CD8-positive, alpha-beta memory T cell (primary cell): Measurements from ENCODE around the gene SH3BGRL2. TPM values are rescaled to one million over a fixed set of nuclear protein-coding genes. Genes with fewer than 3 reads are reported as not detected.
"Not testable (repeated sequence)": the region's sequence is repeated elsewhere in the genome, so short reads cannot be mapped to it uniquely, and the experiment has no call there.

Experiments
- CTCF ChIA-PET: fragments of 350-600 bp; sonication (Branson Sonifier 250); formaldehyde crosslinking; loops from one replicate; lab custom pipeline; 2021; ENCODE audit warnings: antibody characterized with exemption; lab: Charles Lee
- POLR2A ChIA-PET: fragments of 350-600 bp; sonication (Branson Sonifier 250); formaldehyde crosslinking; loops from one replicate; lab custom pipeline; 2021; ENCODE audit warnings: antibody characterized with exemption; lab: Charles Lee
- DNase-seq, 5 donors: peaks; one replicate each; pipeline versions ENCODE4 v3.0.0 to v3.0.0-alpha.2; 2020 to 2022; ENCODE audit warnings: mixed read lengths in 1 of 5
- H3K27ac ChIP-seq: one replicate; pipeline ENCODE4 v1.7.0; 2013; ENCODE audit warnings: low read depth, mild to moderate bottlenecking, low read length, moderate library complexity
- H3K27me3 ChIP-seq: 2 replicates; pipeline ENCODE4 v1.7.0; 2013; ENCODE audit warnings: low read length, mild to moderate bottlenecking; ENCODE audit not compliant: insufficient read depth, poor library complexity, severe bottlenecking
- H3K36me3 ChIP-seq: 2 replicates; pipeline ENCODE4 v1.7.0; 2013; ENCODE audit warnings: mild to moderate bottlenecking, low read length, moderate library complexity; ENCODE audit not compliant: insufficient read depth
- H3K4me1 ChIP-seq: 2 replicates; pipeline ENCODE4 v1.7.0; 2013; ENCODE audit warnings: mild to moderate bottlenecking, low read length, moderate library complexity; ENCODE audit not compliant: insufficient read depth
- H3K4me3 ChIP-seq: 2 replicates; pipeline ENCODE4 v1.7.0; 2013; ENCODE audit warnings: mild to moderate bottlenecking, low read length
- H3K9me3 ChIP-seq: 2 replicates; pipeline ENCODE4 v1.7.0; 2013; ENCODE audit warnings: mild to moderate bottlenecking, low read length
- H3K27ac Mint-ChIP-seq, 8 donors: one replicate each; pipeline ENCODE4 v1.8.0; 2020 to 2021; ENCODE audit warnings: mixed read lengths in 8 of 8, mild to moderate bottlenecking in 6 of 8, inconsistent platforms in 3 of 8, moderate library complexity in 3 of 8
- H3K27me3 Mint-ChIP-seq, 2 donors: one replicate each; pipeline ENCODE4 v1.8.0; 2020 to 2021; ENCODE audit warnings: mixed read lengths in 2 of 2, mild to moderate bottlenecking in 1 of 2, moderate library complexity in 1 of 2
- H3K36me3 Mint-ChIP-seq, 3 donors: one replicate each; pipeline ENCODE4 v1.8.0; 2020 to 2021; ENCODE audit warnings: mixed read lengths in 3 of 3, inconsistent platforms in 1 of 3, mild to moderate bottlenecking in 1 of 3
- H3K4me1 Mint-ChIP-seq, 3 donors: one replicate each; pipeline ENCODE4 v1.8.0; 2020 to 2021; ENCODE audit warnings: mixed read lengths in 3 of 3, inconsistent platforms in 1 of 3, mild to moderate bottlenecking in 1 of 3
- H3K4me3 Mint-ChIP-seq, 7 donors: one replicate each; pipeline ENCODE4 v1.8.0; 2020 to 2021; ENCODE audit warnings: mixed read lengths in 7 of 7, mild to moderate bottlenecking in 6 of 7, moderate library complexity in 4 of 7, inconsistent platforms in 2 of 7
- H3K9me3 Mint-ChIP-seq, 5 donors: one replicate each; pipeline ENCODE4 v1.8.0; 2020 to 2022; ENCODE audit warnings: mixed read lengths in 5 of 5, mild to moderate bottlenecking in 3 of 5, moderate library complexity in 2 of 5, inconsistent platforms in 1 of 5
- polyA plus RNA-seq: library from polyadenylated mRNA; unstranded; fragments of 300-500 nt; fragmentation: Illumina TruSeq; gene quantifications from one replicate; pipeline ENCODE4 v1.2.3, GENCODE V29; 2021
- total RNA-seq, 2 experiments: library from RNA; stranded (reverse); gene quantifications; one replicate each; pipeline ENCODE4 v1.2.3, GENCODE V29; 2021

SH3BGRL2 gene
- total and polyA plus RNA-seq, 3 experiments from 2014 or later: 0.64 to 0.95 (median 0.81) TPM

DNA sequence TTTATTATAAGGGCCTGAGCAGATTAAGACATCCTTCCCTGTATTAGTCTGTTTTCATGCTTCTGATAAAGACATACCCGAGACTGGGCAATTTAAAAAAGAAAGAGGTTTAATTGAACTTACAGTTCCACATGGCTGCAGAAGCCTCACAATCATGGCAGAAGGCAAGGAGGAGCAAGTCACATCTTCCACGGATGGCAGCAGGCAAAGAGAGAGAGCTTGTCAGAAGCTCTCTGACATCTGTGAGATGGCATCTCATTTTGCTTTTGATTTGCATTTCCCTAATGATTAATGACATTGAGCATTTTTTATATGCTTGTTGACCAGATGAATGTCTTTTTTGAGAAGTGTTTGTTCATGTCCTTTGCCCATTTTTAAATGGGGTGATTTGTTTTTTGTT, 114.2 kb downstream of the SH3BGRL2 start:
- H3K9me3 ChIP-seq, H3K4me1 Mint-ChIP-seq, H3K36me3 Mint-ChIP-seq, POLR2A ChIA-PET, DNase-seq, CTCF ChIA-PET, H3K4me3 ChIP-seq, H3K4me1 ChIP-seq, H3K36me3 ChIP-seq, H3K27ac Mint-ChIP-seq, H3K4me3 Mint-ChIP-seq, H3K27me3 ChIP-seq, H3K27ac ChIP-seq: not testable (repeated sequence)
- peaks cover 13 to 14% of the 10 kb centered on the region in 2 donors for H3K27me3 Mint-ChIP-seq
- H3K9me3 Mint-ChIP-seq: peaks cover 5 to 13% (median 11%) of the 10 kb centered on the region in 5 donors

DNA sequence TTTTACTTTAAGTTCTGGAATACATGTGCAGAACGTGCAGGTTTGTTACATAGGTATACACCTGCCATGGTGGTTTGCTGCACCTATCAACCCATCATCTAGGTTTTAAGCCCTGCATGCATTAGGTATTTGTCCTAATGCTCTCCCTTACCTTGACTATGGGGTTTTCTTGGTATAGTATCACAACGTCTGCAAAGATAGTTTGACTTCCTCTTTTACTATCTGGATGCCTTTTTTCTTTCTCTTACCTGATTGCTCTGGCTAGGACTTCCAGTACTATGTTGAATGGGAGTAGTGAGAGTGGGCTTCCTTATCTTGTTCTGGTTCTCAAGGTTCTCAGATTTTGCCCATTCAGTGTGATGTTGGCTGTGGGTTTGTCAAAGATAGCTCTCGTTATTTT, 115.2 kb downstream of the SH3BGRL2 start:
- POLR2A ChIA-PET, H3K9me3 ChIP-seq, H3K4me1 Mint-ChIP-seq, H3K4me1 ChIP-seq, H3K36me3 Mint-ChIP-seq, H3K27ac ChIP-seq, H3K27ac Mint-ChIP-seq, DNase-seq, H3K27me3 ChIP-seq, H3K36me3 ChIP-seq, CTCF ChIA-PET, H3K4me3 ChIP-seq, H3K4me3 Mint-ChIP-seq: not testable (repeated sequence)
- peaks cover 13 to 14% of the 10 kb centered on the region in 2 donors for H3K27me3 Mint-ChIP-seq
- H3K9me3 Mint-ChIP-seq: peaks cover 5 to 13% (median 11%) of the 10 kb centered on the region in 5 donors

- Mint-ChIP-seq H3K36me3 (no peaks in the 10 kb centered on the region), H3K27ac (no peak overlapping the region), H3K4me3 (no peak overlapping the region), H3K27me3 (peaks cover 14 to 31% of the 10 kb centered on the region in 2 donors), H3K9me3 (peaks cover 3 to 10% (median 5%) of the 10 kb centered on the region in 5 donors), H3K4me1 (no peaks in the 10 kb centered on the region)
- Histone ChIP-seq H3K27me3 (no peaks in the 10 kb centered on the region), H3K4me3 (no peak overlapping the region), H3K36me3 (no peaks in the 10 kb centered on the region), H3K4me1 (no peaks in the 10 kb centered on the region), H3K27ac (no peak overlapping the region), H3K9me3 (no peaks in the 10 kb centered on the region)
- CTCF ChIA-PET: no interaction called here
- no peak for DNase-seq
- POLR2A ChIA-PET: no interaction called here
These were observed 119.7 kb downstream of the SH3BGRL2 start for GRCh38 chr6:79750806-79751205.

Other genes starting within 250 kb of the SH3BGRL2 start
- under 1 TPM; 0.16 to 0.22 TPM for gene LCA5, start 93.9 kb upstream of the SH3BGRL2 start, total RNA-seq
- 0.12 TPM for gene LCA5, start 93.9 kb upstream of the SH3BGRL2 start, polyA plus RNA-seq